Tibial nerve (tissue), 4 donors: ENCODE data around the gene TCF4. TPM values are rescaled to one million over a fixed set of nuclear protein-coding genes. Genes with fewer than 3 reads are reported as not detected.
A peak's percentile ranks its signal among the peaks of the same experiment; 100 is the strongest.

Experiments
- DNase-seq, 2 donors: peaks; one replicate each; pipeline ENCODE4 v3.0.0-alpha.2; 2019; ENCODE audit warnings: low spot score in 2 of 2
- H3K27ac ChIP-seq, 4 donors: fragments of 200-600 bp; sonication (generic) in 3 of 4; one replicate each; pipeline ENCODE4 v1.5.1; 2017 to 2019; ENCODE audit warnings: mild to moderate bottlenecking in 1 of 4
- H3K27me3 ChIP-seq, 2 donors: fragments of 200-600 bp; sonication (generic) in 1 of 2; one replicate each; pipeline versions ENCODE4 v1.5.1 to v1.6.0; 2017 to 2019
- H3K36me3 ChIP-seq, 3 donors: fragments of 200-600 bp; sonication (generic); one replicate each; pipeline ENCODE4 v1.5.1; 2018 to 2019
- H3K4me1 ChIP-seq, 4 donors: fragments of 200-600 bp; sonication (generic) in 3 of 4; one replicate each; pipeline ENCODE4 v1.5.1; 2017 to 2019
- H3K4me3 ChIP-seq, 4 donors: fragments of 200-600 bp; sonication (generic) in 3 of 4; one replicate each; pipeline ENCODE4 v1.5.1; 2017 to 2019; ENCODE audit warnings: mild to moderate bottlenecking in 1 of 4, moderate library complexity in 1 of 4
- H3K9me3 ChIP-seq, 4 donors: fragments of 200-600 bp; sonication (generic) in 3 of 4; one replicate each; pipeline ENCODE4 v1.5.1; 2017 to 2019
- CTCF ChIP-seq, 5 experiments: fragments of 200-600 bp in 3 of 5; fragments of 450-650 bp in 2 of 5; sonication (generic) in 3 of 5; IDR thresholded peaks; one replicate each; pipeline ENCODE4 v1.5.1; 2016 to 2019; ENCODE audit warnings: antibody characterized with exemption in 5 of 5, mild to moderate bottlenecking in 3 of 5, moderate library complexity in 2 of 5
- EP300 ChIP-seq, 2 donors: sonication (generic); formaldehyde crosslinking; IDR thresholded peaks; one replicate each; pipeline ENCODE4 v1.6.1; 2017; ENCODE audit warnings: antibody characterized with exemption in 2 of 2, mild to moderate bottlenecking in 1 of 2
- POLR2A ChIP-seq, 2 donors: fragments of 450-650 bp; IDR thresholded peaks; one replicate each; pipeline ENCODE4 v1.6.1; 2017; ENCODE audit warnings: antibody characterized with exemption in 2 of 2, mild to moderate bottlenecking in 2 of 2, moderate library complexity in 2 of 2
- WGBS, 2 donors: methylation state at CpG; one replicate each; pipeline ENCODE4 v1.1.5; 2018; 5-methylcytosine and 5-hydroxymethylcytosine counted together
- total RNA-seq, 4 donors: library from RNA; depleted of rRNA; stranded (reverse); fragments of >200 nt; gene quantifications; one replicate each; pipeline ENCODE4 v1.1.0, GENCODE V29; 2016

Gene TCF4
- total RNA-seq, 4 donors from 2014 or later, result 100 to 157 (median 114) TPM

GRCh38 chr18:55405893-55406406, 182.0 kb downstream of the TCF4 start:
- Histone ChIP-seq H3K36me3 (no peaks in the 10 kb centered on the region), H3K4me1 (peaks cover 0 to 53% (median 12%) of the 10 kb centered on the region in 4 donors), H3K27me3 (no peaks in the 10 kb centered on the region), H3K27ac (peak overlapping the region in 2 of 4 donors; percentile 34 to 61), H3K9me3 (no peaks in the 10 kb centered on the region), H3K4me3 (no peak overlapping the region)
- peak in 1 of 2 donors; percentile 54 for TF ChIP-seq EP300 (IDR thresholded peaks at IDR 0.05)
- TF ChIP-seq POLR2A (IDR thresholded peaks at IDR 0.05), result no peak
- no peak for TF ChIP-seq CTCF (IDR thresholded peaks at IDR 0.05)
- WGBS, 2 donors, result 29 to 35% methylated on average over 7 of the region's 7 CpGs
- DNase-seq, result peak; percentile 72 to 86

GRCh38 chr18:55405475-55405874, 182.5 kb downstream of the TCF4 start:
- Histone ChIP-seq H3K4me3 (no peak overlapping the region), H3K36me3 (no peaks in the 10 kb centered on the region), H3K27me3 (no peaks in the 10 kb centered on the region), H3K9me3 (no peaks in the 10 kb centered on the region), H3K27ac (peak overlapping the region in 2 of 4 donors; percentile 34 to 61), H3K4me1 (peaks cover 0 to 58% (median 12%) of the 10 kb centered on the region in 4 donors)
- DNase-seq, result no peak
- 72 to 78% methylated on average over 1 of the region's 1 CpG for WGBS, 2 donors
- TF ChIP-seq CTCF (IDR thresholded peaks at IDR 0.05) (no peak), EP300 (IDR thresholded peaks at IDR 0.05) (peak in 1 of 2 donors; percentile 2)

GRCh38 chr18:55404832-55405465, 183.0 kb downstream of the TCF4 start:
- Histone ChIP-seq H3K4me1 (peaks cover 0 to 63% (median 12%) of the 10 kb centered on the region in 4 donors), H3K36me3 (no peaks in the 10 kb centered on the region), H3K4me3 (no peak overlapping the region), H3K27me3 (no peaks in the 10 kb centered on the region), H3K27ac (peak overlapping the region in 2 of 4 donors; percentile 34 to 61), H3K9me3 (no peaks in the 10 kb centered on the region)
- no peak for DNase-seq
- TF ChIP-seq POLR2A (IDR thresholded peaks at IDR 0.05) (no peak), CTCF (IDR thresholded peaks at IDR 0.05) (no peak), EP300 (IDR thresholded peaks at IDR 0.05) (no peak)
- 81 to 87% methylated on average over 8 of the region's 8 CpGs for WGBS, 2 donors

- no peak for DNase-seq
- Histone ChIP-seq H3K27ac (peak overlapping the region in 2 of 4 donors; percentile 4 to 61), H3K27me3 (no peaks in the 10 kb centered on the region), H3K4me3 (no peak overlapping the region), H3K4me1 (peaks cover 0 to 65% (median 12%) of the 10 kb centered on the region in 4 donors), H3K36me3 (no peaks in the 10 kb centered on the region), H3K9me3 (no peaks in the 10 kb centered on the region)
- 82% methylated on average over 5 of the region's 5 CpGs for WGBS, 2 donors
- TF ChIP-seq POLR2A (IDR thresholded peaks at IDR 0.05), result no peak
- no peak for TF ChIP-seq EP300 (IDR thresholded peaks at IDR 0.05)
- TF ChIP-seq CTCF (IDR thresholded peaks at IDR 0.05), result no peak
These were observed 183.7 kb downstream of the TCF4 start for GRCh38 chr18:55404136-55404830.

GRCh38 chr18:55403421-55403949, 184.5 kb downstream of the TCF4 start:
- DNase-seq, result no peak
- peak overlapping the region in 1 of 4 donors; percentile 55 for H3K27ac ChIP-seq
- 80 to 82% methylated on average over 5 of the region's 5 CpGs for WGBS, 2 donors
- H3K4me3 ChIP-seq, result peak overlapping the region in 1 of 4 donors; percentile 29
- TF ChIP-seq EP300 (IDR thresholded peaks at IDR 0.05) (no peak), CTCF (IDR thresholded peaks at IDR 0.05) (no peak), POLR2A (IDR thresholded peaks at IDR 0.05) (no peak)
- no peaks in the 10 kb centered on the region for H3K36me3 ChIP-seq
- no peaks in the 10 kb centered on the region for H3K9me3 ChIP-seq
- H3K27me3 ChIP-seq, result no peaks in the 10 kb centered on the region
- H3K4me1 ChIP-seq, result peaks cover 0 to 68% (median 12%) of the 10 kb centered on the region in 4 donors
